Measurements from ENCODE around the gene CTSL.

The CTSL gene

DNA sequence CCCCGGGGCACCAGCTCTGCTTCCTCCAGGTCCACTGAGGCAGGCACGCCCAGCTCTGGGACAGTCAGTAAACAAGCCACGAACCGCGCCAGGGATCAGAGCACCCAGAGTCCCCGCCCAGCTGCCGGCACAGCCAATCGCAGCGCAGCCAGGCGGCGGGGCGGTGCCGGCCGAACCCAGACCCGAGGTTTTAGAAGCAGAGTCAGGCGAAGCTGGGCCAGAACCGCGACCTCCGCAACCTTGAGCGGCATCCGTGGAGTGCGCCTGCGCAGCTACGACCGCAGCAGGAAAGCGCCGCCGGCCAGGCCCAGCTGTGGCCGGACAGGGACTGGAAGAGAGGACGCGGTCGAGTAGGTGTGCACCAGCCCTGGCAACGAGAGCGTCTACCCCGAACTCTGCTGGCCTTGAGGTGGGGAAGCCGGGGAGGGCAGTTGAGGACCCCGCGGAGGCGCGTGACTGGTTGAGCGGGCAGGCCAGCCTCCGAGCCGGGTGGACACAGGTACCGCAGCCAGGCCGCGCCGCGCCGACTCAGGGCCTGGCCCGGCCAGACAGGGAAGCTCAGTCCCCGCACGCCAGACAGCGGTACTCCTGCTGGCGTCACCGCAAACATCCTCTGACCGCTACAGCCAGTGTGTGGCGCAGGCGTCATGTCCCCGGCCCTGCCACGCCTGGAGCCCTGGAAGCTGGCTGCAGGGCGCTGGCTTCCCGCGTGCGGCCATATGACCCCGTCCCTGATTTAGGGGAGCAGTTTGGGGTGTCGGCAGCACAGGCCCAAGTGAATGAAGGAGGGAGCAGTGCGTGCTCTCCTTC lies at the start of gene CTSL:
TSS of gene CTSL (plus strand) at position 220 of the 810 bp plus-strand sequence. CDS start 1,485 bp downstream, outside the sequence.
- DNase-seq = peak; percentile 86

DNA sequence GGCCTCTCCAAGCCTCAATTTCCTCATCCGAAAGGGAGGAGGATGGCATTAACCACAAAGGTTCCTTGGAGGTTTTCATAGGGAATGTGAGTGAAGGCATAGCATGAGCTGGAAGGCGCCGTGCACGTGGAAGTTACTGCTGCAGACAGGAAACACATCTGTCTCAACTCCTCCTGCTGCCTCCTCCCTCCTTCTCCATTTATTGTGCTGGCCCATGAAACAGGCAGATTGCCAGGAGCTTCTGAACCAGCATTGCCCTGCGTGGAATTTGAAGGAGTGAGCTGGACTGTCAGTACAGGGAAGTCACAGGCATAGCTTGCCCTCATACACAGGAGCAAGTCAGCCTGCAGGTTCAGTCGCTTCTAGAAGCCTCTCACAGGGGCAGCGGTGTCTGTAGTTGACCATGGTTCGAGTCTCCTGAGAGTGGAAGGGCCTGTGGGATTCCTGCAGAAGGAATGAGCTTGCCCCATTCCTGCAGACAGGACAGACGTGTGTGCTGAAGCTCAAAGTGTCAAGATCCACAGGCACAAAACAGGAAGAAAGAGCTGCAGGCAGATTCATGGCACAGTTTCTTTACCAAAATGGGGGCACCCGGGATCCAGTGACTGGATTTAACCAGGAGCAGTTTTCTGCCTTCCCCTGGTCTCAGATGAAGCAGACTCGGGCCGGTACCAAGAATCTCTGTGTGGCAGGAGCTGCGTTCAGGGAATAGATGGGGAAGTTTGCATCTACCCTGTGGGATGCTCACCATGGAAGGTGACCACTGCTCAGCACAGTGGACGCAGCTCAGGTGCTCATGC lies 48.7 kb upstream of the CTSL start:
- no peak for DNase-seq

DNA sequence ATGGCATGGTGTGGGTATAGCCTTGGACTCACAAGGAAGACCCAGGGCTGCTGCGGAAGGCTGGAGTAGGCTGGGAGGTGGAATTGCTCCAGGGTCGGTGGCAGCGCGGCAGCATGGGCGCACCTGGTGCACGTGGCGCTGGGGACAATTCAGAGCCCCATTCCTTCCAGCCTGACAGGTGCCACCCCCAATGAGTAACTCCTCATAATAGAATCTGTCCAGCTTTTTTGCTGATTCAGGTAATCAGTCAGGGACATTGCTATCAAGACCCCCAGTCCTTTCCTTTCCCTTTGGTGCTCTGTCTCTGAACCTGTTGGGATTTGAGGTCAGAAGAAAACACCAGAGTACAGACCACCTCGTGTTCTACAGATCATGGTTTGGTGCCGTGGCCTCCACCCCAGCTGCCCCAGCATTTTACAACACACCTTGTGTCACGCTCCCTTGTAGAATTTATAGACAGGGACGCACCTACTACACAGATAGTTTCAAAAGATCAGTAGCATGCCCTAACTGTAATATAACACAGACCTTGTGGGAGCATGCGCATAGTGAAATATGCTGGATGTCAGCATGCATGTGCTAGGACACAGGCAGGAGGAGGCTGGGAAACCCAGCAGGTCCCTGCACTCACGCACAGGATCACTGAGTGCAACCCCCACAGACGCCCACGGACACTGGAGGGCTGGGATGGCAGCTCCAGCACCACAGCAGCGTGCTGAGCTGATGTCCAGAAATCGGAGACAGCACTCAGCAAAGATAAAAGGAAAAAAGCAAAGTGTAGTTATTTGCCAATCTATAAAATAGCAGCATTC lies 47.9 kb upstream of the CTSL start:
- DNase-seq = no peak

DNA sequence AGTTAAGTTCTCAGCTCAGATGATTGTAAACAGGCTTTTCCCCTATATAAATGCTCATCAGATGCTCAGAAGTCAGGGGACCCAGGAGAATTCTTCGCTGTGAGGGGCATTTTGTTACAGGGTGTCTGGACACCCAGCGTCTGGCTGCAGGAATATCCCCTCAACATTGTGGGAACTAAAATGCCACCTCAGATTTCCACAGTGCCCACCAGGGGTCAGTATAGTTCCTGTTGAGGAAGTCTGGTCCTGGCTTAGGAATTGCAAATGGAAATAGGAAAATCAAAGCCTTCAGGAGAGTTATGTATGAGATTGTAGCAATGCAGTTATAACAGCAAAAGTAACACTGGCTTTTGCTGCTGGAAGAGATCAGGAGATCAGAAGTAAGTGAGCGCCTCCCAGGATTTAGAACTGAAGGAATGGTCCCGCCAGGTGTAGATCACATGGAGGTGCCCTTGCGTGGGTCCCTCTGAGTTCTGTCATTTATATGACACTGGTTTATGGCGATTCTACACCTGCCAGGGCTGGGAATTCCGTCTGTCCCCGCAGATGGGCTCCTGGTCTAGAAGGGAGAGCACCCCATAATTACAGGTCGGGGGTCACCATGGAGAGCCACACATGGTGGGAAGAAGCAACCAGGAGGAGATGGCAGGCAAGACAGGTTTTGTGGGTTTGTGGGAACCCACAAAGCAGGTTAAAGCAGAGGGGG lies 47.1 kb upstream of the CTSL start:
- peak; percentile 74 for DNase-seq

DNA sequence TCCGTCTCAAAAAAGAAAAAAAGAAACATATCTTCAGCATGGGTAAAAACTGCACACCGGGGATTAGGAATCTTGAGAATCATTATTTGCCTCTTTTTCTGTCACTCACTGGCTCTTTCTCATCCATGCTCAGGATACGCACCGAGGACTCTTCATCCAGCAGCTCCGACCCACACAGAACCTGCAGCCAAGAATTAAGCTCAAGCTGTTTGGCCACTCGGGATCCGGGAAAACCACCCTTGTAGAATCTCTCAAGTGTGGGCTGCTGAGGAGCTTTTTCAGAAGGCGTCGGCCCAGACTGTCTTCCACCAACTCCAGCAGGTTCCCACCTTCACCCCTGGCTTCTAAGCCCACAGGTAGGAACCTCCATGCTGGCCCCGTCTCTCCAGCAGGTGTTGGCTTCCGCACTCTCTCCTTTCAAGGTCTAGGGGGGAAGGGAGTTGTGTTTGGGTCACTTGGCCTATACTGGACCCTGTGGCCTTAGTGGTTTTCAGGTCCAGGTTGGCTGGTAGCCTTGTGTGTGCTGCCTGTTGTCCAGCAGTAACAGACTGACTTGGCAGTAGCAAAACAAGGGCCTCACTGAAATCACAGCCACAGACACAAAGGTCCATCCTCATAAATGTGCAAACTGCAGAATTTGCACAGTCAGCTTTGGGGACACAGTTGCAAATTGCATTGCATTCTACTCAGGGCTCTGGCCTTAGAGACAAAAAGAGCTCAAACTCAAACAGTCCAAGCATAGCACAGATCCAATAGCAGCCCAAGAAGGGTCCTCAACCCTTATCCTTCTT lies 44.5 kb upstream of the CTSL start:
- no peak for DNase-seq

DNA sequence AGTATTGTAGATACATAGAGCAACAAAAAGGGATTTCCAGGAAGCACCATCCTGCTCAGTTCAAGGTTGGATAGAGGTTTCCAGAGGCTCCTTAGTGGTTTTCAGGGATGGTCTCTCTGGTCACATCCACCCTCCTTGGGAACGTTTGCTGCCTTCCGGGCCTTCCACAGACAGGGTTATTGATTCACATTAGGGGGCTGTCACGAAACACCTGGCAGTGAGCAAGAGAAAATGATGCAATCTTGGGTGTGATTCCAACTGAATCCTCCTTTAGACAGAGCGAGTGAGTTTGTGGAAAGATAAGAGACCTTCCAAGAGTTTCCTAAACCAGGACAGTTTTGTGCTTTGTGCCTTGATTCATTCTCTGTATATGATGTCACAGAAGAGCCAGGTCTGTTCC lies 43.8 kb upstream of the CTSL start:
- DNase-seq = no peak

DNA sequence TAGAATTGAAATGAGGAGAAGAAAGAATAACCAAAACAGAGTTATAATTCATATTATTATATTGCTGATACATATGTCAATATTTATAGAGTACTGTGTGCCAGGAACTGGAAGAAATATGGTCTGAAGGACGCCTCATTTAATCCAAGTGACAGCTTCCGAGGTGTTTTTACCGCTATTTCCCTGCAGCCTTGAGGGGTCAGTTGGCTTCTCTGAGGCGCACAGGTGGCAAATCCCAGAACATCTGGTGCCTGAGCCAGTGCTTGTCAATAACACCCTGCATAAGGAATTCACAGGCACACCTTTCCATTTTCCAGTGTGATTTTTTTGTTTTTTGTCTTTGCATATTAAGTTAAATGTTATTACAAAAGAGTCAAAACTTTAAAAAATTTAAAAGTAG lies 43.3 kb upstream of the CTSL start:
- no peak for DNase-seq

DNA sequence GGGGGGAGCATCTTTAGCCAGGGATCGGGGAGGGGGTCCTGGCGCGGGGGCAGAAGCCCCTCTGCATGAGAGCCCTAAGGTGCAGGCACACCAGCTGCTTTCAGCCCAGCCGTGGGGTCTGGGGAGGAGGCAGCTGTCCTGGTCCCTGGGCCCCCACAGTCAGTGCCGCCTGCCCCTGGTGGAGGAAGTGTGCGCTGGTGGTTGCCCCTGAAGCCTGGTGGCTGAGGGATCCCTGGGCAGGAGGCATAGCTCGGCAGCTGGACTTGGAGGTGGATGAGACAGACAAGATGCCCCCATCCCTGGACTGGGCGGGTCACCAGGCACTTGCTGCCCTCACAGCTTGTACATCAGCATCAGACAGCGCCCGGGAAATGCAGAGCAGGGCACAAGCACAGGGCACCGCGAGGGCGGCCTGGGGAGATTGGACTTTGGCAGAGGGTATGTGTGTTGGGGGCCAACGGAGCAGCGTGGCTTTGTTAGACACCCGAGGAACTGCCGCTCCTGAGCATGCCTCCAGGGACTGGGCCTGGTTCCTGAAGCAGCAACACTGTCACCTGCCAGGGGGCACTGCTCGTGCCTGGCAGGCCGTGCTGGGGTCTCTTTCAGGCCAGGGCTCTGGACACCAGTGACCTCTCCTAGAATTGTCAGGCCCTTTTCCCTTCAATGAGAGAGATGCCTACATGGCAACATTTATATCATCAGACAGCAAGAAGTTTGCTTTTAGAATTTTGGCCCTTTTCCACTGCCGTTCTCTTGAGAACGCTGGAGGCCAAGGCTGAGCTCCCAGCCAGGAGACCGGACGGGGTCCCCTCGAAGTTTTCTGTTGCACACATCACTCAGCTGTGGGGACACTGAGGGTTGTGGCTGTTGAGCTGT lies 41.9 kb upstream of the CTSL start:
- no peak for DNase-seq

DNA sequence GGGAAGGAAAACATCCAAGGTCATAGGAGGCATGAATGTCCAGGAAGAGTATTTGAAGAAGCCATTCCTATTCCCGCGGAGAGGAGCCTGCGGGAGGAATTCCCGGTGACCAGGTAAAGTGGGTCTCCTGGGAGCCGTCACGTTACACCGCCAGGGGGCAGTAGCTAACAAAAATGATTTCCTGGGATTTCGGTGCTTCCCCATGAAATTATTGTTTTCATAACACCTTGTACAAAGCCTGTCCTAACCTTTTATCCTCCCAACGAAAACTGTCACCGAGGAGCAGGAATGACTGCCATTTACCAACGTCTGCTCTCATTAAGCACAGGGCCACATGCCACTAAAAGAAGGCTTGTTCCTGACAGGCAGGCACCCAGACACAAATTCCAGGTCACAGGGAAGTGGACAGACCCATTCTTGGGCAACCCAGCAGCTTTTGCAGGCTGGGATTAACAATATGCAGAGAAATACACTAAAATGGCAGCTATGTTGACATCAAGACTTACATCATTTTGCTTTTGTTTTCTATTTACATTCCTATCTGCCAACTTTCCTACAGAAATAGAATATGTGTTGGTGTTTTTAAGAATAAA lies 41.2 kb upstream of the CTSL start:
- DNase-seq = no peak

DNA sequence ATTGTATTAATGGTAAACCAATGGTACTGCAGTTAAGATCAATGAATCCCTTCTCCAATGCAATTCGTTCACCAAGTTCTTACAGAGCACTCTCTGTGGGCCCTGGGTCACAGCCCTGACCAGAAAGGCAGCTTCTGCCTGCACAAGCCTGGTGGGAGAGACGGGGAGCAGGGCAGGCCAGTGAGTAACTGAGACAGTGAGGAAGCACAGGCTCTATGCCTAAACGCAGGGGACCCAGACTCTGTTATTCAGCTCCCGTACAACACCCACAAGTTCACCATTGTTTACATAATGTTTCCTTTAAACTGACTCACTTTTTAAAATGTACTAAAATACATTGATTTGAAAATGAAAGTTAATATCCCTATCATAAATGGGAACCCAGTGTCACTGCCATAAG lies 40.5 kb upstream of the CTSL start:
- no peak for DNase-seq

DNA sequence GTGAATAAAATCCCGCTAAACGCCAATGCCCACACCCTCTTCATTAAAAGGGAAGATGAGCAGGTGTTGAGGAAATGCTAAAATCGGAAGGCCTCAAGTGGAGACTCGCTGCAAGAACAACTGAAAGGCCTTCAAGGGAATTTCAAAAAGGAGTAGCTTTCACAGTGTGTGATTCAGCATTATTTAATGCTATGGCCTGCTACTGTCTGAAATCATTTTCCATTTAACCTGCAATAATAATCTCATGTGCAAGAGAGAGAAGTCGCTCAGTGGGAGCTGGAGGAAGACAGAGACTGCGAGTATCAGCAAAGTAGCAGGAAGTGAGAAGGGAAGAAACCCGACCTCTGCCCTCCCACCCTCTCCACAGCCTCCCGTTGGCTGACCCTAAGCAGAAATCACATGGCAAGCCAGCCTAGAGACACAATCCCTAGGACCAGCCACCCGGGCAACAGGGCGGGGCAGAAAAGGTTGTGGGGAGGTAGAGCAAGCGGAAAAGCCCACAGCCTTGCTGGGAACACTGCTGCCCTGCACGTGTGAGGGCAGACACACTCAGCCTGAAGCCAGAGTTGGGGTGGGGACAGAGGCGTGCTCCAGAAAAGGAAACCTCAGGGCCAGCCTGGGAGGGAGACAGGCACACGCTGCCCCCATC lies 39.9 kb upstream of the CTSL start:
- no peak for DNase-seq

DNA sequence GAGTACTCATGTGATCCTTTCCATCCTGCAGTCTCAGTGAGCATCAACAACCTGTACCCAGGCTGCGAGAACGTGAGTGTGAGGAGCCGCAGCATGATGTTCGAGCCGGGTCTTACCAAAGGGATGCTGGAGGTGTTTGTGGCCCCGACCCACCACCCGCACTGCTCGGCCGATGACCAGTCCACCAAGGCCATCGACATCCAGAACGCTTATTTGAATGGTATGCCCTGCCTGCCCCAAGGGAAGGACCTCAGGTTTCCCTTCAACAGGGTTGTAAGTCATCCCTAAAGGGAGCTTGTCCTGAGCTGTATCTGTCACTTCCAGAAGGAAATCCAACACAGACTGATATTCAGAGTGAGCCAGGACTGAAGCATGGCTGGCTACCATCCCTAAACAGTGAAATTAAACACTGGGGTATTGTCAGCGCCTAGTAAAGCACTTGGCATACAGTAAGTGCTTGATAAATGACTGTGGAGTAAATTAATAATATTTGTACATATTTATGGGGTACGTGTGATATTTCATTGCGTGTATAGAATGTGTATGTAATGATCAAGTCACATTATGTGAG lies 39.3 kb upstream of the CTSL start:
- DNase-seq = no peak

DNA sequence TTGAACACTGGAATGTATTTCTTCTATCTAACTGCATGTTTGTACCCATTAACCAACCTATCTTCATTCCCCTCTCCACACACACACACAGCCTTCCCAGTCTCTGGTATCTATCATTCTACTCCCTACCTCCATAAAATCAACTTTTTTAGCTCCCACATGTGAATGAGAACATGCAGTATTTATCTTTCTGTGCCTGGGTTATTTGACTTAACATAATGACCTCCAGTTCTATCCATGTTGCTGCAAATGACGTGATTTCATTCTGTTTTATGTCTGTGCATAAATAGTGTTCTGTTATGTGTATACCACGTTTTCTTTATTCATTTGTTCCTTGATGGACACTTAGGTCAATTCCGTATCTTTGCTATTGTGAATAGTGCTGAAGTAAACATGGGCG lies 38.7 kb upstream of the CTSL start:
- no peak for DNase-seq

DNA sequence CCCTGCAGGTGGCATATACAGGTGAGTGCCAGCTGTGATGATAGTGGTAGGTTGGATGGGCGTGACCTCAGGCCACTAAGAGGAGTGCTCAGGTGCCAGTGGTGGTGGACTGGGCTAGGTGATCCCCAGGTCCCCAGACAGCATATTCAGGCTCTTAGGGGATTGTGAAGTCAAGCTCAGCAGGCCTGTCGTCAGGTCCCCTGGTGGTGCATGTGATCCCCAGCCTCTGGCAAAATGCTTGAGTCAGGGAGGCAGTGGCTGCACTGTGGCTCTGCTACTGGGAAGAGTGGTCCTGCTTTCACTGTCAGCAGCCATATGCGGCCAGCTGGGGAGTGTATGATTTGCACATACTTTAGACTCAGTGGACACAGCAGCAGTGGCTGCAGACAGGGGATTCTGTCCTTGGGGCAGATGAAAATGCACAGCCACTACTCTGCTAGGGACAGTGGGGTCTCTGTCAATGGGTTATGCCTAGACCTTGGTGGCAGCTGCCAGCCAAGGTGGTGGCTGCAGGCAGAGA lies 31.6 kb upstream of the CTSL start:
- DNase-seq = no peak

DNA sequence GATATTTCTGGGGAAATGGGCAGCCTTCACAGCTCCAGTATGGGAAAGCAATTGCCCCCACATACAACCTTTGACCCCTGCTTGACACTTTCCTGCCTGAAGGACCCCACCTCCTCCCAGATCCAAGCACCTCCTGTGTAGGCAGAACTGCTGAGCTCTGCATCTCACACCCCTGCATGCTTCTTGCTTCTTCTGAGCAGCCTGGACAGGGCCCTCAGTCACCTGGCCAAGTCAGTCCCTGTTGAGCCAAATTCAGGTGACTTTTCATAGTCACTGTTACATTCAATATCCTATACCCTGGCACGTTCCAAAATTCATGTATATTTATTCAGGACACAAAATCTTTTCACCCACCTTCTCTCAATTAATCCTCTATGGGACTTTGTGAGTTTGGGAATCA lies 30.4 kb upstream of the CTSL start:
- DNase-seq = no peak

DNA sequence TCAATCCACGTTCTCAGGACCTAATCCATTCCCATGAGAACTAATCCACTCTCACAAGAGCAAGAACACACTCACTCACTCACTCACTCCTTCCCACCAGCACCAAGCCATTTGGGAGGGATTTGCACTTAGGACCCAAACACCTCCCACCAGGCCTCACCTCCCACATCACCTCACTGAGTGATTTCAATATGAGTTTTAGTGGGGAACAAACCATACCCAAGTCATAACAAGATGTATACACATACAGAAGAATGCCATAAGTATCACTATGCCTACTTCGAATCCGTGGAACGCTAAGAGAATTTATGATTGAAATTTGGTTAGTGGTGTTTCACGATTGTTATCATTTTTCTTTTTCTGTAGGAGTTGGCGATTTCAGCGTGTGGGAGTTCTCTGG lies 29.3 kb upstream of the CTSL start:
- no peak for DNase-seq

DNA sequence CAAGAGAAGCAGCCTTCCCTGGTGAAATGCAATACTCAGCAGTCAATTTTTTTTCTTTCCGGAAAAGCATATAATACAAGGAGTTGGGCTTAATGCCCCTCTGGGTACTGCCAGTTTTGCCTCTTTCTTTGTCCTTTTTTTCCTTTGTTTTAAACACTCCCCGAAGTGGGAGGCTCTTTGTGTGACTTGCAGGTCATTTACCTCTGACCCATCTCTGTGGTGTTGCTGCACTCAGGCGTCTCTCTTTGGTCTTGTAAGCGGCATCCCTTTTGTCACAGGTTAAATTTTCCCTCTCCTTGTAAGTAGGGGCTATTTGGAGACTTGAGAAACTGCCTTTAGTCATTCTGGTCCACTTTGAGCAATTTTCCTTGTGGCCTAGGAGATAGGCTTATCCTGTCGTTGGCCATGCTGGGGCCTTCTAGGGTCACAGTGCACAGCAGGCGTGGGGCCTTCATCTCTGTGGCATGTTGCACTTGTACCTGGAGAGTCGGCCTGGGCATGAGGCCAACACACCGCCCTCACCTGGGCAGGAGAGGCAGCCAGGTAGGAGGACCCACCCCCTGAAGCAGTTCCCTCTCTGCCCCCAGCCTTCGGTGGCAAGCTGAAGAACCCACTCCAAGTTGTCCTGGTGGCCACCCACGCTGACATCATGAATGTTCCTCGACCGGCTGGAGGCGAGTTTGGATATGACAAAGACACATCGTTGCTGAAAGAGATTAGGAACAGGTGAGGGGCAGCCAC lies 27.7 kb upstream of the CTSL start:
- no peak for DNase-seq

DNA sequence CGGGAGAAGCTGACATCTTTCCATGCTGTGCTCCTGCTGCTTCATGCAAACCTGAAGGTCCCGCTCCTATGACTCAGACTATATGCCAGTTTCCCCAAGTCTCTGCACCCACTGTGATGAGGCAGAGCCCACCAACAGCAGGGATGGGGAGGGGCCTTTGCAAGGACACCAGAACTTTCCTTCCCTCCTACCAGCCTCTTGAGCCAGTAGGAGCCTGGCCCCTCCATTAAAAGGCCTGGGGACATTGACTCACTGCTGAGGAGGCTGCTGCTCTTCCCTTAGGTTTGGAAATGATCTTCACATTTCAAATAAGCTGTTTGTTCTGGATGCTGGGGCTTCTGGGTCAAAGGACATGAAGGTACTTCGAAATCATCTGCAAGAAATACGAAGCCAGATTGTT lies 26.1 kb upstream of the CTSL start:
- no peak for DNase-seq

DNA sequence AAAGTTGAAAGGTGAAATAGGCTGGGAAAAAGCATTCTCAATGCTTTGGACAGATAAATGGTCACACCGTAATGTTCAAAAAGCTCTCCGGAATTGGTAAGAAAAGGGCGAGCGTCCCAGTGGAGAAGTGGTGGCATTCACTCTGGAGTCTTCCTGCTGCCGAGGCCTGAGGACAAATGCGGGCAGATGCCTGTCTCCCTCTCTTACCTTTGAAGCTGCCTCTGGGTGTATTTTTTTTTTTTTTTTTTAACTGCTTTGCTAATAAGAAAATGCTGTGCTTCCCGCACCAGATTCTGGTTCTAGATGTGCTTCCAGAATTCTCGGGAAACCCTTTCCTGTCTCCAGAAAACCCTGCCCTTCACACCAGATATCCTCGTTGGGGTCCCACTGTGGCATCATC lies 24.4 kb upstream of the CTSL start:
- no peak for DNase-seq

All from activated effector memory CD4-positive, alpha-beta T cell treated with anti-CD3 and anti-CD28 coated beads, Interleukin-2, amount 50 U/mL, for 16 hours (primary cell).